ENCODE data around the gene PSMD8.
"Not testable (repeated sequence)": the region's sequence is repeated elsewhere in the genome, so short reads cannot be mapped to it uniquely, and the experiment has no call there.

PSMD8 gene

GRCh38 chr19:38374332-38375097 is at the start of gene PSMD8:
Gene PSMD8, plus strand, starts transcription at chr19:38374571. Its CDS starts 31 bp downstream, at chr19:38374602.
- peak; percentile 98 for DNase-seq

DNA sequence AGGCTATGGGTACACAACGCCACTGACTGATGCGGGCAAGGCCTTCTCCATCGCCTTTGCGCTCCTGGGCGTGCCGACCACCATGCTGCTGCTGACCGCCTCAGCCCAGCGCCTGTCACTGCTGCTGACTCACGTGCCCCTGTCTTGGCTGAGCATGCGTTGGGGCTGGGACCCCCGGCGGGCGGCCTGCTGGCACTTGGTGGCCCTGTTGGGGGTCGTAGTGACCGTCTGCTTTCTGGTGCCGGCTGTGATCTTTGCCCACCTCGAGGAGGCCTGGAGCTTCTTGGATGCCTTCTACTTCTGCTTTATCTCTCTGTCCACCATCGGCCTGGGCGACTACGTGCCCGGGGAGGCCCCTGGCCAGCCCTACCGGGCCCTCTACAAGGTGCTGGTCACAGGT is 47.8 kb upstream of the PSMD8 start:
- DNase-seq = no peak

GRCh38 chr19:38329651-38330050 is 44.7 kb upstream of the PSMD8 start:
- no peak for DNase-seq

GRCh38 chr19:38331728-38332127 is 42.6 kb upstream of the PSMD8 start:
- DNase-seq = no peak

DNA sequence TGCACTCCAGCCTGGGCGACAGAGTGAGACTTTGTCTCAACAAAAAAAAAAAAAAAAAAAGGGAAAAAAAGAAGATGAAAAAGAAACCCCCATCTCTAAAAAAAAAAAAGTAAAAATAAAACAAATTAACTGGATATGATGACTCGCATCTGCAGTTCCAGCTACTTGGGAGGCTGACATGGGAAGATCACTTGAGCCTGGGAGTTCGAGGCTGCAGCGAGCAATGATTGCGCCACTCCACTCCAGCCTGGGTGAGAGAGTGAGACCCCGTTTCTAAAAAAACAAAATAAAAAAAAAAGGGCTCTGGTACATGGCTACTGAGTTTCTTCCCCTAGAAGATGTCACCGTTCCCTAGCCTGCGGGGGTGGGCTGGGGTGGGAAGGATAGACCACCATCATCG is 41.1 kb upstream of the PSMD8 start:
- DNase-seq = no peak

- DNase-seq = peak; percentile 97
These were observed 38.3 kb upstream of the PSMD8 start for GRCh38 chr19:38335949-38336637.

GRCh38 chr19:38336638-38337359 is 37.6 kb upstream of the PSMD8 start:
- DNase-seq = peak; percentile 96

- DNase-seq = no peak
These were observed 37.1 kb upstream of the PSMD8 start for GRCh38 chr19:38337360-38337653.

DNA sequence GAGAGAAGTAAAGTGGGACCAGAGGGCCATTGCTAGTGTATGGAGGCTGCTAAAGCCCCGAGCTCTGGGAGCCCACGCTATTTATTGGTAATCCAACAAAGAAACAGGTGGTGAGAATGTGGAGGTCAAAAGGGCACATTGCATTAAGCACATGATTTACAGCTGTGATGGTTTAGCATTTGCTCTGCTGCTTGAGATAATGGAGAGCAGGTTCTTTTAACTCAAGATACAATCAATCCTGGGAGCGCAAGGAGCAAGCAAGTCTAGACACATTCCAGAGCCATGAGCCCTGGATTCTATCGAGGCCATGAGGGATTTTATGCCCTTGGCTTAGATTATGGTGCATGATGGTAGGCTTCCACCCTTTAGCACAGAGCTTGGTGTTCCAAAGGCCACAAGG is 35.4 kb upstream of the PSMD8 start:
- DNase-seq = not testable (repeated sequence)

DNA sequence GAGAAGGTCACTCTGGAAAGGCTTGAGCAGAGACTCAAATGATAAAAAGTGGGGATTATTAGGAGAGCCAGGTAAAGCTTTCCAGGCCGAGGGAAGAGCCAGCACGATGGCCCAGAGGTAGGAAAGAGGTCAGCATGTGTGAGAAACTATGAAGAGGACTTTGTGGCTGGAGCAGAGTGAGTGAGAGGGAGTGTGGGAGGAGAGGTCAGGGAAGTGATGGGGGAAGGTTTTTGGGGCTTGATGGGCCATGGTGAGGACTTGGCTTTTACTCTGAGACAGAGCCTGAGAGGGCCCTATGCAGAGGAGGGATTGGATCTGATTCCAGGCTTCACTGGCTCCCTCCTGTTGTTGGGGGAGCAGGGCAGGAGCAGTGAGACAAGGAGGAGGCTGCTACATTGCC is 33.4 kb upstream of the PSMD8 start:
- DNase-seq = no peak

DNA sequence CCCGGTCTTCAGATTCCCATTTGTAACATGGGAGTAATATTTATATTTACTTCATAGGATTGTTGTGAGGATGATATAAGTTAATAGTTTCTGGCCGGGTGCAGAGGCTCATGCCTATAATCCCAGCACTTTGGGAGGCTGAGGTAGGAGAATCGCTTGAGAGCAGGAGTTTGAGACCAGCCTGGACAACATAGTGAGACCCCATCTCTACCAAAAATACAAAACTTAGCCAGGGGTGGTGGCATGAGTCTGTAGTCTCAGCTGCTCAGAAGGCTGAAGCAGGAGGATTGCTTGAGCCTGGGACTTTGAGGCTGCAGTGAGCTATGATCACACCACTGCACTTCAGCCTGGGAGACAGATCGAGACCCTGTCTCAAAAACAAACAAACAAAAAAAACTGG is 27.5 kb upstream of the PSMD8 start:
- no peak for DNase-seq

GRCh38 chr19:38350883-38351282 is 23.5 kb upstream of the PSMD8 start:
- no peak for DNase-seq

DNA sequence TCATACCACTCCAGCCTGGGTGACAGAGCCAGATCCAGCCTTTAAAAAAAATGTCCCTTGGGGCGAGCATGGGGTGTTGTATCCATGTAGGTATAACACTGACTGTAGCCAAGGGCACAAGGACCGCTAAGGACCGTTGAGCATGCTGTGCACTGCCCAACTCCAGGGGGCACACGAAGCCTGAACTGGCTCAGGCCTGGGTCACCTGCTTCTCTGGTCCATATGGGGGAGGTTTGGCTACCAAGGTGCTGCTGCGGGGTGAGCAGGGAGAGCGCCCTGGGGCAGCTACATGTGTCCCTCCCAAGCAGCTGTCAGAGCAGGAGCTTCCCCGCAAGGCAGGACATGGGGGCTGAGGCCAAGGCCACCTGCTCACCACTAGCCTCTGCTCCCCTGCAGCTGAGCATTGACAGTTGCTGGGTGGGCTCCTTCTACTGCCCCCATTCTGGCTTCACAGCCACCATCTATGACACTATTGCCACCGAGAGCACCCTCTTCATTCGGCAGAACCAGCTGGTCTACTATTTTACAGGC is 22.4 kb upstream of the PSMD8 start:
- DNase-seq = no peak

GRCh38 chr19:38352611-38353010 is 21.8 kb upstream of the PSMD8 start:
- no peak for DNase-seq

- DNase-seq = no peak
These were observed 18.3 kb upstream of the PSMD8 start for GRCh38 chr19:38355728-38356725.

GRCh38 chr19:38358071-38358470 is 16.3 kb upstream of the PSMD8 start:
- no peak for DNase-seq

- no peak for DNase-seq
These were observed 14.9 kb upstream of the PSMD8 start for GRCh38 chr19:38359242-38360021.

GRCh38 chr19:38360351-38360750 is 14.0 kb upstream of the PSMD8 start:
- no peak for DNase-seq

DNA sequence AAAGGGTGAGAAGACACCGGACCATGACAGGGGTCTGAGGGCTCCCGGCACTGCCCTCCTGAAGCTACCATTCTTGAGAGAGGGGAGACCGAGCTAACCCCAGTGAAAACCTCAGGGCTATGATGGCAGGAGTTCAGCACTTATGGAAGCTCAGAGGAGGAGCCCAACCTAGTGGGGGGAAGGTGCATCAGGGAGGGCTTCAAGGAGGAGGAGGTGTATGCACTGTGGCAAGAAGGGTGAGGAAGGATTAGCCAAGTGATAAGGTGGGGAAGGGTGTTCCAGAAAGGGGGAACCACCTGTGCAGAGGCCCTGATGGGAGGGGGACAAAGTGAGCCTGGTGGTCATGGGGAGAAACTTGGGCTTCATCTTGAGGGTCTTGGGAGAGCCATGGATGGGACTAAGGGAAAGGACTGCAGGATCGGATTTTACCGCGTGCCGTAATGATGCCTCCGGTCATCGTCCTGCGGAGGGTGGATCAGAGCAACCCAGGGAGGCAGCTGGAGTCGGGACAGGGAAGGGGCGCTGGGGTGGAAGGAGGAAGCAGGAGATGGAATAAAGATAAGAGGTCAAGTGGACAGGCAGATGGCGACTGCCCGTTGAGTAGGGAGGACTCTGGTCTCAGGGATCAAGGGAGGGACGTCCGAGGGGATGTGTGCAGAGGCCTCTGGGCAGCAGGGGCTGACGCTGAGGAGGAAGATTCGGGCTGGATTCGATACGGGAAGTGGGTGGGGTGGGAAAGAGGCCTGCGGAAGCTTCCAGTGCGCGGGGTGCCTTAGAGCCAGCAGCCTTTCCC is 13.3 kb upstream of the PSMD8 start:
- DNase-seq = no peak

GRCh38 chr19:38361633-38362075 is 12.7 kb upstream of the PSMD8 start:
- DNase-seq = peak; percentile 69

Data from stimulated activated CD4-positive, alpha-beta T cell treated with anti-CD3 and anti-CD28 coated beads, Interleukin-4, amount 100 ng/mL, for 24 hours (primary cell).